Smooth muscle cell of the brain vasculature (primary cell): ENCODE measurements around the gene SMAD3.

ENCODE experiments used
- DNase-seq: peaks from one replicate; pipeline ENCODE4 v3.0.0-alpha.2; 2012; ENCODE audit warnings: low read depth, low spot score

Gene SMAD3

GRCh38 chr15:67125589-67126502 is 60.4 kb downstream of the SMAD3 start:
- DNase-seq = peak; percentile 97

- DNase-seq = no peak
Observed at GRCh38 chr15:67126551-67127330, 61.3 kb downstream of the SMAD3 start.

GRCh38 chr15:67127331-67127664 is 61.9 kb downstream of the SMAD3 start:
- DNase-seq = no peak

- DNase-seq = no peak
Observed at GRCh38 chr15:67127965-67128364, 62.6 kb downstream of the SMAD3 start.

DNA sequence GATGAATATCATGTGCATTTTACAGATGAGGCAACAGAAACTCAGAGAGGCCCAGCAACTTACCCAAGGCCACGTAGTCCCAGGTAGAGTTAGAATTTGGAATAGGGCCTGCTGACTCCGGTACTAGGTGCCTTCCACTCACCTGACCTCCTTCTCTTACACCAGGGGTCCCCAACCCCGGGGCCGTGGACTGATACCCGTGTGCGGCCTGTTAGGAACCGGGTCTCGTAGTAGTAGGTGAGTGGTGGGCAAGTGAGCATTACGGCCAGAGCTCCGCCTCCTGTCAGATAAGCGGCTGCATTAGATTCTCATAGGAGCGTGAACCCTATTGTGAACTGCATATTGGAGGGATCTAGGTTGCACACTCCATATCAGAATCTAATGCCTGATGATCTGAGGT is 64.8 kb downstream of the SMAD3 start:
- no peak for DNase-seq

- DNase-seq = no peak
Observed at GRCh38 chr15:67130673-67131601, 65.5 kb downstream of the SMAD3 start.

GRCh38 chr15:67132276-67132675 is 66.9 kb downstream of the SMAD3 start:
- DNase-seq = no peak

DNA sequence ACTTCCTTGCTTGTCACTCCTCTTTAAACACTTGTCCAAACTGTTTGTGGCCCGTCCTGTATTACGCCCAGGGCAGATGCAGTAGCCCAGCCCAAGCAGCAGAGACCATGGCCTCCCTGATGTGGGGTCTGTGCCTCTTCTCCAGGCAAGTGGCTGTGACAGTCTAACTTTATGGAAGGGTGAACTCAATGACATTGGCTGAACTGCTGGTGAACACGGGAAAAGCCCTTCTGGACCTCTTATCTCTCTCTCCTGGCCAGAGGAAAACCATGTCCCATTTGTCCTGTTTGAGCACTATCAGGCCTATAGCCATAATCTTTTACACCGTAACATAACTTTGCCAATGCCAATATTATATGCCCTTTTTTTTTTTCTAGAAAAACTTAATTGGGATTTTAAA is 67.6 kb downstream of the SMAD3 start:
- no peak for DNase-seq

DNA sequence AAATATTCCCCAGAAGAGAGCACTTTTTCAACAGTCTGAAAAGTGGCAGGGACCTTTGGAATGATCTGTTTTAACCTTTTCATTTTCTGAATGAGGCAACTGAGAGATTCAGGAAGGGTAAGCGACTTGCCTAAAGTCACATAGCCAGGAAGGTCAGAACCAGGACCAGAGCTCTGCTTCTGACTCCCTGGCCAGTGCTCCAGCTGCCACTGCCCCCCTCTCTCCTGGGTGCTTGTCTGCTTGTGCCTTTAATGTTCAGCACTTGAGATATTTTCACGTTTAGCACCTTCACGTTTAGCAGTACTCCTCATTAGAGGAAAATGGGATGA is 68.3 kb downstream of the SMAD3 start:
- no peak for DNase-seq

DNA sequence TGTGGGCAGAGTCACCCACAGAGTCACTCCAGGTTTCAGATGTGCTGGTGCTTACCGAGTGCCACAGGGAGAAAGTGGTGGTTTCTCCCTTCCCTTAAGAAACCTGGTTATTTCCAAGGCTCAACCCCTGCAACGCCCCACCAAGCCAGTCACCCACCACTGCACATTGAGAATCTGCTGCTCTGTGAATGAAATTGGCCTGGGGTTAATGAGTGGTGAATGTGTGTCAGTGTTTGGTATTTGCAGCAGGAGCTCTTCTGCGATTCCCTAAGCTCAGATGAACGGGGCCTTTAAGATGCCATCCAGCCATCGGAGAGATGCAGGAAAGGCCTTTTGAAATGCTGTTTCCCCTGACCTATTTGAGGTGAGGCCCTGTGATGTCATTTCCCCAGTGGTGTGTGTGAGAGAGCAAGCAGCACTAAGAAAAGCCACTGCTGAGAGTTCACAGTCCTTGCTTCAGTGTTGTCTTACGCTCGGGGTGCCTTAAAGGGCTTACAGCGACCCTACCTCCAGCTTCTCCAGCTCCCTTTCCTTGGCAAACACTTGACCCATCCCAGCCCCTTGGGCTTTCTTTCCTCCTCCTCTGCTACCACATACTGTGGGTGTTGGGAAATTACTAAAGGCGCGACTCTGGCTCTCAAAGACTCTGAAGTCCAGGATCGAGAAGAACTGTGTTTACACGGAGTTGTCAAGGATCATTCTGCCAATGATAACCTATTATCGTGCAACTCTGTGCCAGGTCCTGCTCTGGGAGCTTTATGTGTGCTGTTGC is 68.9 kb downstream of the SMAD3 start:
- DNase-seq = no peak

DNA sequence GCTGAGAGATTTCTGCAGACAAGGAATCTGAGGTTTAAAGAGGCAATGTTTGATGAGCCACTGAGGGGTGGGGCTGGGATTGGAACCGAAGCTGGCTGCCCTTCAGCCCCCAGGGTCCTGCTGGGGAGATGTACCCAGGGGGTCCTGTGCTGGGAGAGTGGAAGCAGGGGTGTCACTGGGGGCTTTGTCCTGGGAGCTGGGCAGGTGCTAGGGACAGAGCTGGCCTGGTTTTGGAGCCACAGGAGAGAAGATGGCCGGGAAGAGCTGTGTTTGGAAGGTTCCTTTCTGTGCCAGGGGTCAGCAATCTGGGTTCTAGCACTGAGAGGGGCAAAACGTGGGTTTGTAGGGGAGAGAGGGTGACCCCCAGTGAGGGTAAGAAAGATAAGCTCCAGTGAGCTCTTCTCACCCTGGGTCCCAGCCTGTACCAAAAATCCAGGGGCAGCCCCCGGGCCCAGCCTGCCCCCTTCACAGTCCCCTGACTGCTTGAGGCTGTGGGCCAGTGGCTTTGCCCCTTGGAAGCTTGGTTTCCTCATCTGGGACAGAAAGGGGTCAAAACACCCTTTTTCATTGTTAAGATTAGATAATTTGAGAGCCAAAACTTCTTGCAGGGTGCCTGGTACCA is 69.6 kb downstream of the SMAD3 start:
- DNase-seq = no peak

DNA sequence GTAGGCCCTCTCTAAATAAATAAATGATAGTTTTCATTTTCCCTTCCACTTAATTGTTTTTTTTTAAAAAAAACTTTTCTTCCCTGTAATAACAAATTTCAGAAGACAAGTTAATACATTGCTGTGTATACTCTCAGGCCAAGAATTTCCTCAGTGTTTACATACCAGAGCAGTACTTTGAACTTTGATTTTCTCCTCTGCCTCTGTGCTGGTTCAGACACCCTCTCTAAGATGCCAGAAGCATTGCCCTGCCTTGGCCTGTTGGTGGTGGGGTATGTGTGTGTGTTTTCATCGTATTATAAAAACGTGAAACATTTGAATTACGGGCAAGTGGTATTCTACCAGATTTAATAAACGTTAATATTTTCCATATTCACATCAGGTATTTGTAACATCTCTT is 70.1 kb downstream of the SMAD3 start:
- no peak for DNase-seq

- DNase-seq = no peak
Observed at GRCh38 chr15:67136802-67137201, 71.4 kb downstream of the SMAD3 start.

DNA sequence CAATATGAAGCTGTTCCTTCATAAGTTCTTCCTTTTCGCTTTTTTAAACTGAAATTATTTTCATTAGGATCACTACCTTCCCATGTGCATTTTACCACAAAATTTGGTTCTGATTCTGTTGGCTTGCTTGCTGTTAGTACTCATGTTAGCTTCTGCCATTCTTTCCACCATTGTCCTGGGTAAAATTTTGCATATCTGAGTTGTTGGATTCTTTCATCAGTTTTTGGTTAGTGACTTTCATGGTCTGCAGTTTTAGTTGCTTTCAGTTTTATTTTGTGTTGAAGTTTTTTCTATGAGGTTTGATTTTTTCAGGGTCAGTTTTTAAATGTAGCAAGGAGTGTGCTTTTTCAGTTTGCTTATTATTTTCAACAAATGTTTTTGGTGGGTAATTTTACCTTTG is 71.9 kb downstream of the SMAD3 start:
- no peak for DNase-seq

- no peak for DNase-seq
Observed at GRCh38 chr15:67137951-67138848, 72.8 kb downstream of the SMAD3 start.

GRCh38 chr15:67138891-67139855 is 73.8 kb downstream of the SMAD3 start:
- DNase-seq = no peak

DNA sequence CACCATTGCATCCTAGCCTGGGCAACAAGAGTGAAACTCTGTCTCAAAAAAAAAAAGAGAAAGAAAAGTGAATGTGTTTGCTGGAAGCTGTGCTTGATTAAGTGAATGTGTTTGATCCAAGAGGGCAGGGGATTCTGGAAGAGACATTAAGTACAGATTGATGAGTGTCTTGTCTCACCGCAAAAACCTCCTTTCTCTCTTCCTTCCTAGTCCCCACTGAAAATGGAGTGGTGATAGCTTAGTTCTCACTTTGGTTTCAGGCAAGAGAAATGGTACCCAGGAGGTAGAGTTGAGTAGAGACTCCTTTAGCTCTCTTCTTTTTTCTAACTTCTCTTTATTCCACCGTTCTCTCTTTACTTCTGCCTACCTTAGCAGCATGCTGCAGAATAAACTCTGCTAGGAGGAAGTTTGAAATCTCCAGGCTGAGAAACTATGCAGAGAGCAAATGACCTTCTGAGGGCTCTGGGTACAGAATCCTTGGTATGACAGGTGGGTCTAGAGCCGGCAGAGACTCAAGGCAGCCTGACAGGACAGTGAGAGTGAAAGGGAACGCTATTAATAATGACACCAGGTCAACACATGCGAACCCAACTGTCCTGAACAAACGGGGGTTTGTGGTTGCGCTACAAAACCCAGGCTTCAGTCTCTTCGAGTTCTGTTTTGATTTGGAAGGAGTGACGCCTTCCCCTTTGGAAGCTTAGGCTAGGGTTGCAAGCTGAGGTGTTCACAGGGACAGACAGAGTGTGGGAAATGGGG is 74.9 kb downstream of the SMAD3 start:
- DNase-seq = no peak
